Testis (tissue), 3 donors: Measurements from ENCODE around the gene BNC2. TPM values are rescaled to one million over a fixed set of nuclear protein-coding genes. Genes with fewer than 3 reads are reported as not detected.

Experiments
- DNase-seq: peaks from one replicate; pipeline ENCODE4 v3.0.0-alpha.2; 2019
- H3K27ac ChIP-seq, 2 donors: fragments of 200-600 bp; sonication (generic); one replicate each; pipeline ENCODE4 v1.5.1; 2019
- H3K27me3 ChIP-seq: fragments of 200-600 bp; sonication (generic); one replicate; pipeline ENCODE4 v1.5.1; 2019
- H3K36me3 ChIP-seq: fragments of 200-600 bp; sonication (generic); one replicate; pipeline ENCODE4 v1.5.1; 2017; ENCODE audit warnings: low read depth; ENCODE audit errors: missing control alignments
- H3K4me1 ChIP-seq: fragments of 200-600 bp; sonication (generic); one replicate; pipeline ENCODE4 v1.5.1; 2019
- H3K4me3 ChIP-seq, 2 donors: fragments of 200-600 bp; sonication (generic); one replicate each; pipeline ENCODE4 v1.5.1; 2017 to 2019
- H3K9me3 ChIP-seq: fragments of 200-600 bp; sonication (generic); one replicate; pipeline ENCODE4 v1.5.1; 2017
- CTCF ChIP-seq, 3 experiments: fragments of 450-650 bp in 2 of 3; fragments of 200-600 bp in 1 of 3; sonication (generic) in 1 of 3; IDR thresholded peaks; one replicate each; pipeline ENCODE4 v1.5.1; 2016 to 2019; ENCODE audit warnings: antibody characterized with exemption in 3 of 3, mild to moderate bottlenecking in 2 of 3, moderate library complexity in 1 of 3
- POLR2A ChIP-seq: fragments of 450-650 bp; IDR thresholded peaks from one replicate; pipeline ENCODE4 v1.6.1; 2017; ENCODE audit warnings: antibody characterized with exemption, mild to moderate bottlenecking, moderate library complexity
- WGBS, 2 donors: methylation state at CpG; one replicate each; pipeline ENCODE4 v1.1.5; 2018; 5-methylcytosine and 5-hydroxymethylcytosine counted together
- intact Hi-C: fragments of 100-400 bp; cut with DNase I; formaldehyde crosslinking; loops from one replicate; pipeline ENCODE4 v1.15.1; 2023; ENCODE audit warnings: low total_unique reads
- polyA plus RNA-seq: library from polyadenylated mRNA; stranded (reverse); fragments of 350-450 nt; fragmentation: Illumina TruSeq; extraction: RNeasy Lipid Tissue Mini Kit (QIAGEN cat#74804); gene quantifications from one replicate; pipeline ENCODE4 v1.2.3, GENCODE V29; 2014; ENCODE audit warnings: low read depth, low replicate concordance; ENCODE audit not compliant: insufficient read depth
- total RNA-seq, 2 donors: library from RNA; depleted of rRNA; stranded (reverse); fragments of >200 nt; gene quantifications; one replicate each; pipeline ENCODE4 v1.2.3, GENCODE V29; 2016

BNC2 gene
- total and polyA plus RNA-seq, 3 donors from 2014 or later = 14.6 to 35.2 (median 32.0) TPM

DNA sequence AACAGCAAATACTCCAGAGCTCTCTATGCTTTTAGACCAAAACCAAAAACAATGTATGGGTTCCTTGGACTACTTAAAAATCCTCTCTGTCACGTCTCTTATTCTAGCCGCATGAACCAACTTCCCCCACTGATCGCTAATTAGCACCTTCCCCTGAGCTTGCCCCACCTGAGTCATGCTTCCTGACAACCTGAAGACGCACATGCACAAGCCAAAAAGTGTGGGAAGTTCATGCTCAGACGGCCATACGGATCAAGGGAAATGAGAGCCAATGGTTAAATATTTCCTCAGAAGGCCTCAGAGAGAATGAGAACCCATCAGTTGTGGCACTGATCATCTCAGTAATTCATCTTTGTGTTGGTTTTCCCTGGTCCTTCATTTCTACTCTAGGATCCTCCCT is 199.7 kb downstream of the BNC2 start:
- no peak overlapping the region for H3K27ac ChIP-seq
- no peak for TF ChIP-seq CTCF (IDR thresholded peaks at IDR 0.05)
- no peak for TF ChIP-seq POLR2A
- no peak for DNase-seq
- no peaks in the 10 kb centered on the region for H3K9me3 ChIP-seq
- 88 to 89% methylated on average over 6 of the region's 6 CpGs for WGBS, 2 donors
- no peak overlapping the region for H3K4me3 ChIP-seq
- intact Hi-C loops = no loop called here
- H3K27me3 ChIP-seq = no peaks in the 10 kb centered on the region
- H3K36me3 ChIP-seq = no peaks in the 10 kb centered on the region
- H3K4me1 ChIP-seq = no peaks in the 10 kb centered on the region

- Histone ChIP-seq H3K36me3 (no peaks in the 10 kb centered on the region), H3K4me3 (no peak overlapping the region), H3K27me3 (no peaks in the 10 kb centered on the region), H3K4me1 (no peaks in the 10 kb centered on the region), H3K27ac (no peak overlapping the region), H3K9me3 (no peaks in the 10 kb centered on the region)
- WGBS, 2 donors = 83 to 85% methylated on average over 5 of the region's 5 CpGs
- intact Hi-C loops = no loop called here
- TF ChIP-seq CTCF (IDR thresholded peaks at IDR 0.05) = no peak
- TF ChIP-seq POLR2A = no peak
- DNase-seq = no peak
Measured at GRCh38 chr9:16668734-16669295, 201.7 kb downstream of the BNC2 start.

- 95 to 96% methylated on average over 2 of the region's 2 CpGs for WGBS, 2 donors
- no peaks in the 10 kb centered on the region for H3K36me3 ChIP-seq
- H3K27me3 ChIP-seq = no peaks in the 10 kb centered on the region
- H3K4me1 ChIP-seq = no peaks in the 10 kb centered on the region
- intact Hi-C loops = no loop called here
- DNase-seq = no peak
- TF ChIP-seq POLR2A (no peak), CTCF (IDR thresholded peaks at IDR 0.05) (no peak)
- no peak overlapping the region for H3K27ac ChIP-seq
- H3K9me3 ChIP-seq = no peaks in the 10 kb centered on the region
- no peak overlapping the region for H3K4me3 ChIP-seq
Measured at GRCh38 chr9:16664211-16664610, 206.3 kb downstream of the BNC2 start.

GRCh38 chr9:16661816-16662215 is 208.7 kb downstream of the BNC2 start:
- H3K4me1 ChIP-seq = no peaks in the 10 kb centered on the region
- 81 to 83% methylated on average over 1 of the region's 1 CpG for WGBS, 2 donors

More at GRCh38 chr9:16661816-16662215, 208.7 kb downstream of the BNC2 start:
- Histone ChIP-seq H3K36me3 (no peaks in the 10 kb centered on the region), H3K4me3 (no peak overlapping the region), H3K9me3 (no peaks in the 10 kb centered on the region), H3K27ac (no peak overlapping the region), H3K27me3 (no peaks in the 10 kb centered on the region)
- DNase-seq = no peak
- intact Hi-C loops = no loop called here
- TF ChIP-seq POLR2A (no peak), CTCF (IDR thresholded peaks at IDR 0.05) (no peak)
